HuH-7 (cell line): ENCODE results near the gene RPS16.
"Not testable (repeated sequence)": the region's sequence is repeated elsewhere in the genome, so short reads cannot be mapped to it uniquely, and the experiment has no call there.

Experiments
- DNase-seq: peaks from one replicate; pipeline ENCODE4 v3.0.0; 2011; ENCODE audit warnings: low spot score

RPS16 gene

GRCh38 chr19:39435499-39436349, at the start of gene RPS16:
RPS16 (minus strand) TSS chr19:39435949; CDS start chr19:39435895, 54 bp downstream.
- peak; percentile 92 for DNase-seq

DNA sequence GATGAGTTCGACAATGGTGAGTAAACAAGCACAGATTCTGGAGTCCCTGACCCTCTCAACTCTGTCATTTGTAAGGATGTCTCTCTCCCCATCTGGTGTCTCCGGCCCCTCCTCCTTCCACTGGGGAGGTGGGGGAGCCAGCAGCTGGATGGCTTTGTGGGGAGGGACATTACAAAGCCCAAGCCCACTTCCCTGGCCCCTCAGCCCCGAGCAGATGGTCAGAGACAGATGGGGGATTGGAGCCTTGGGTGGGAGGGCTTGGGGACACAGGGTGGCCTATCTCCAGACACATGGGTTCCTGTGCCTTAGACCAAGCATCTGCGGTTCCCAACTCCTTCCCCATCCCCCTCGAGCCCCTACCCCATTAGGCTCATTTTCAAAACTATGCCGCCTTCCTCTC, 47.4 kb upstream of the RPS16 start:
- no peak for DNase-seq

DNA sequence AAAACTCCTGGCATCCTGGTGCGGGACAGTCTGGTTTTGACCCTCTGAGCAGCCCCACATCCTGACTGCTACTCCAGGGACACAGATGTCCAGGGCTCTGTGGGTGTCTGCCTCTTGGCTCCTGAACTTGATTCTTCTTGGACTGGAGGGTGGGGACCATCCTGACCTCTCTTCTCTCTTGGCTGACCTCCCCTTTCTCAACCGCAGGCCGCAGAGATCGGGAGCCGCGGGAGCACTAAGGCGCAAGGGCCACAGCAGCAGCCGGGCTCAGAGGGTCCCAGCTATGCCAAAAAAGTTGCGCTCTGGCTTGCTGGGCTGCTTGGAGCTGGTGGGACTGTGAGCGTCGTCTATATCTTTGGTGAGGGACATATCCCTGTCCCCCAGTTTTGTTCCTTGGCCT, 45.9 kb upstream of the RPS16 start:
- DNase-seq = no peak

GRCh38 chr19:39481229-39481545, 45.4 kb upstream of the RPS16 start:
- no peak for DNase-seq

- DNase-seq = peak; percentile 98
Measured at GRCh38 chr19:39480337-39481228, 44.8 kb upstream of the RPS16 start, which contains the start of gene TIMM50. TIMM50 (plus strand) TSS chr19:39480838; CDS start chr19:39480854, 16 bp downstream.

DNA sequence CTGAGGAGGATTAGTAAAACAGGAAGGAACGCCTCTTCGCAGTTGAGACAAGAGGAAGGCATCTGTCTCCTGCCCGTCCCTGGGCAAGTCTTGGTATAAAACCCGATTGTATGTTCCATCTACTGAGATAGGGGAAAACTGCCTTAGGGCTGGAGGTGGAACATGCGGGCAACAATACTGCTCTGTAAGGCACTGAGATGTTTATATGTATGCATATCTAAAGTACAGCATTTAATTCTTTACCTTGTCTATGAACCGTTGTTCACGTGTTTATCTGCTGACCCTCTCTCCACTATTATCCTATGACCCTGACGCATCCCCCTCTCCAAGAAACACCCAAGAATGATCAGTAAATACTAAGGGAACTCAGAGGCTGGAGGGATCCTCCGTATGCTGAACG, 44.2 kb upstream of the RPS16 start:
- DNase-seq = no peak

GRCh38 chr19:39479319-39479801, 43.6 kb upstream of the RPS16 start:
- DNase-seq = not testable (repeated sequence)

DNA sequence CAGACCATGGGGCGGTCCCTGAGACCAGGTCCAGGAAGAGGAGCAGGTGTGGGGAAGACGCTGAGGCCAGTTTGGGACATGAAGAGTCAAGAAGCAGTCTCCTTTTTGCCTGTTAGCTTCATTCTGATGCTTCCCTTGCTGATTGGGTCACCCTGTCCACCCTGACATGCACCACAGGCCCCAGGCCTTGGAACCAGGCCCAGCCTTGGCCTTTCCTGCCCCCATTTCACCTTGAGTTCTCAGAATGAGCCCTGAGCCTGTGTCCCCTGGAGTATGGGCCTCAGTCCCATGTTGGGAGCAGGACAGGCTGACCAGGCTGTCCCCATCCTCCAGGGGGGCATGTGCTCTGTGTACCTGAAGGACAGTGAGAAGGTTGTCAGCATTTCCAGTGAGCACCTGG, 40.0 kb upstream of the RPS16 start:
- no peak for DNase-seq

DNA sequence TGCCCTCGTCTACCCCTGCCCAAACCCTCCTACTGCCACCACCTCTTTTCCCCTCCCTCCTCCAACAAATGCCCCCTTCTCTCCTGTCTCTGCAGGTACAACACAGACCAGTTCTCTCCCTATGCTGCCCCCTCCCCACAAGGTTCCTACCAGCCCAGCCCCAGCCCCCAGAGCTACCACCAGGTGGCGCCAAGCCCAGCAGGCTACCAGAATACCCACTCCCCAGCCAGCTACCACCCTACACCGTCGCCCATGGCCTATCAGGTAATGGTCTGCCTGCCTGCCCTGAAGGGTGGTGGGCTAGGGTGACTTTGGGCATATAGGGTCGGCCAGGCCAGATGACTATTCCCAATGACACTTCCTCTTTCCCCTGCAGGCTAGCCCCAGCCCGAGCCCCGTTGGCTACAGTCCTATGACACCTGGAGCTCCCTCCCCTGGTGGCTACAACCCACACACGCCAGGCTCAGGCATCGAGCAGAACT, 38.4 kb upstream of the RPS16 start:
- peak; percentile 90 for DNase-seq

- no peak for DNase-seq
Measured at GRCh38 chr19:39473443-39473960, 37.8 kb upstream of the RPS16 start.

DNA sequence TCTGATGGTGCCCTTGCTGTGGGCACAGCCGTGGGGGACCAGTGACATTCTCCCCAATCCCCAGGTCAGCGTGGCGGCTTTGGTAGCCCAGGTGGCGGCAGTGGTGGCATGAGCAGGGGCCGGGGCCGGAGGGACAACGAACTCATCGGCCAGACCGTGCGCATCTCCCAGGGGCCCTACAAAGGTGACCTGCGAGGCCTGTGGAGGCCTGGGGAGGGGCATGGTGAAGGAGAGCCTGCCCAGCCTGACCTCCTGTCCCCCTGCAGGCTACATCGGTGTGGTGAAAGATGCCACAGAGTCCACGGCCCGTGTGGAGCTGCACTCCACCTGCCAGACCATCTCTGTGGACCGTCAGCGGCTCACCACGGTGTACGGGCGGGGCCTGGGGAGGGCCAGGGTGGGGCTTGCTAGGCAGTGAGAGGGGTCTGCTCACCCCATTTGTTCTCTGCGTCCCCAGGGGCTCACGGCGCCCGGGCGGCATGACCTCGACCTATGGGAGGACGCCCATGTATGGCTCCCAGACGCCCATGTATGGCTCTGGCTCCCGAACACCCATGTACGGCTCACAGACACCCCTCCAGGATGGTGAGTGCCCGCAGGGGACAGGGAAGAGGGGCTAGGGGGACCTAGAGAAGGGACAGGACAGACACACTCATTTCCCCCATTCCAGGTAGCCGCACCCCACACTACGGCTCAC, 37.1 kb upstream of the RPS16 start:
- DNase-seq = no peak

GRCh38 chr19:39471756-39472536, 36.2 kb upstream of the RPS16 start:
- no peak for DNase-seq

- no peak for DNase-seq
Measured at GRCh38 chr19:39470724-39471339, 35.1 kb upstream of the RPS16 start.

DNA sequence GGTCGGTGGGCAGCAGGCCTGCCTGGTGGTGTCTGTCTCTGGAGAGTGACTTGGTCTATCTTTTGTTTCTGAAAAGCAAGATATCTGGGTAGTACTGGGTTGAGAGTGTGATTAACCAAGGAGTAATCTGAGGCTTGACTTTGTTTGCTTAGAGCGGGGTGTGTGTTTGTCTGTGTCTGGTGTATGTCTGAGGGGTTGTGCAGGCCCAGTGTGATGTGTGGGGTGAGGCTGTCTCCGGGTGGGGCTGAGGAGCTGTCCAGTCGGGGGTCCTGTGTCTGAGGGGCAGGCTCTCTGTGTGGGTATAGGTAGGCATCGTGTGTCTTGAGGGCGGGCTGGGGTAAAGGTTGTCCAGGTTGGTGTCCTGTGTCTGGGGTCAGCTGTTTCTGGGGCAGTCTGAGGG, 33.8 kb upstream of the RPS16 start:
- no peak for DNase-seq

GRCh38 chr19:39469036-39469435, 33.3 kb upstream of the RPS16 start:
- no peak for DNase-seq

DNA sequence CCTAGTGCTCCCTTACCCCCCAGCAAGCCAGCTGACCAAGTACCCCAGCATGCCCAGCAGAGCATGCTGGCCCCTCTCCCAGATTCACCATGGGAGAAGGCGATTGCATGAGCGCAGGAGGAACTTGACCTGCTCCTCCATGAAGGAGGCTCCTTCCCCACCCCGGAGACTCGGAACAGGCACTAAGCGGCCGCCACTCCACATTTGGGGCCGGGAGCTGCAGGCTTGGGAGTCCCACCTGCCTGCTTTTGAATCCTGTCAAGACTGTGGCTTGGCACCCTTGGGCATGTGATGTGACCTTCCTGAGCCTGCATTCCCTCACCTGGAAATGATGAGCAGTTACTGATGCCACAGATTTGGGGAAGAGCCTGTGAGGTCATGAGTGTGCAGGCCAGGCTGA, 32.2 kb upstream of the RPS16 start:
- DNase-seq = no peak

DNA sequence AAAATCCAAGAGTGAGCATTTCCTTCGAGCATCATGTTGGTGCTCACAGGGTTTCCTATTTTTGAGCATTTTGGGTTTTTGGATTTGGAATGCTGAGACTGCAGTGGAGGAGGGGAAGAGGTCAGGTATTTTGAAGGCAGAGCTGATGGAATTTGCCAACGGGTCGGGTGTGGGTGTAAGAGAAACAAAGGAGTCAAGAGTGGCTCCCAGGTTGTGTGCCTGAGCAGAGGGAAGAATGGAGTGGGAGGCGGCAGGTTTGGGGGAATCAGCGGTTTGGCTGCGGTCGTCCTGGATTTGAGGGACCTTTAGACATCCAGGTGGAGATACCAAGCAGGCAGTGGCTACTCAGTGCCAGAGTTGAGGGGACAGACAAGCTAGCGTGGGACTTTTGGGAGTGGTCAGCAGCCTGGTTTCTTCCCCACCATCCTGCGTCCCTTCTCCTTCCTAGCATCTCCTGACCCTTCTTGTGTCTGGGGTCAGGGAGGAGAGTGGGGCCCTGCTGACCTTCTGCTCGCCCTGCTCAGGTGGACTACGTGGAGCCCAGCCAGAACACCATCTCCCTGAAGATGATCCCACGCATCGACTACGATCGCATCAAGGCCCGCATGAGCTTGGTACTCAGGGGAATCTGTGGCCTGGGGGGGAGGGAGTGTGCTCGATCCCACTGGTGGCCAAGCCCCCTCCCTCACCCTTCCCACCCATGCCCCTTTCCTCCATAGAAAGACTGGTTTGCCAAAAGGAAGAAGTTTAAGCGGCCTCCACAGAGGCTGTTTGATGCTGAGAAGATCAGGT, 30.4 kb upstream of the RPS16 start:
- DNase-seq = no peak

GRCh38 chr19:39463403-39463802, 27.7 kb upstream of the RPS16 start:
- no peak for DNase-seq

DNA sequence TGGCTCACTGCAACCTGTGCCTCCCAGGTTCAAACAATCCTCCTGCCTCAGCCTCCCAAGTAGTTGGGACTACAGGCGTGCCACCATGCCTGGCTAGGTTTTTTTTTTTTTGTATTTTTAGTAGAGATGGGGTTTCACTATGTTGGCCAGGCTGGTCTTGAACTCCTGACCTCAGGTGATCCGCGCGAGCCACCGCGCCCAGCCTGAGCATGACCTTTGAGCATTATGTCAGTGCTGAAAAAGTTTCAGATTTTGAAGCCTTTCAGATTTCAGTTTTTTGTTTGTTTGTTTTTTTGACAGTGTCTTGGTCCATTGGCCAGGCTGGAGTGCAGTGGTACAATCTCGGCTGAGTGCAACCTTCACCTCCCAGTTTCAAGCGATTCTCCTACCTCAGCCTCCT, 15.5 kb upstream of the RPS16 start:
- DNase-seq = not testable (repeated sequence)
